HEK293 (cell line): Measurements from ENCODE around the gene AZGP1.

ENCODE experiments used
- CTCF ChIA-PET: fragments of 350-600 bp; formaldehyde crosslinking; extraction: SDS; loops from one replicate; lab custom pipeline; 2021; ENCODE audit warnings: antibody characterized with exemption; lab: Yijun Ruan, JAX
- POLR2A ChIA-PET: fragments of 300-600 bp; formaldehyde crosslinking; extraction: SDS; loops from one replicate; lab custom pipeline; 2020; ENCODE audit warnings: antibody characterized with exemption, inconsistent platforms; lab: Yijun Ruan, JAX
- H3K27ac ChIP-seq: fragments of 200-500 bp; sonication (Bioruptor generic); 2 replicates; pipeline ENCODE4 v1.5.1; 2014; ENCODE audit warnings: low read depth, low read length, control low read depth, inconsistent platforms; ENCODE audit errors: extremely low read depth
- H3K36me3 ChIP-seq, 2 experiments: fragments of 200-500 bp in 1 of 2; sonication (Bioruptor generic) in 1 of 2; 1 replicate in 1 of 2; 2 replicates in 1 of 2; pipeline ENCODE4 v1.5.1; 2014 to 2017; ENCODE audit warnings: inconsistent platforms in 2 of 2, low read length in 2 of 2; ENCODE audit not compliant: control insufficient read depth in 2 of 2, insufficient read depth in 1 of 2
- H3K4me1 ChIP-seq: fragments of 200-500 bp; sonication (Bioruptor generic); 2 replicates; pipeline ENCODE4 v1.5.1; 2014; ENCODE audit warnings: mild to moderate bottlenecking, low read length, inconsistent platforms; ENCODE audit not compliant: control insufficient read depth, insufficient read depth
- H3K4me3 ChIP-seq: 2 replicates; pipeline ENCODE4 v1.5.1; 2011; ENCODE audit warnings: low read depth, mild to moderate bottlenecking, control low read depth, low read length, moderate library complexity
- H3K9me3 ChIP-seq: fragments of 200-500 bp; sonication (Bioruptor generic); 2 replicates; pipeline ENCODE4 v1.5.1; 2014; ENCODE audit warnings: low read depth, low read length, inconsistent platforms; ENCODE audit not compliant: control insufficient read depth, insufficient read depth
- BCL6B ChIP-seq: fragments of 450-650 bp; formaldehyde crosslinking; IDR thresholded peaks from 2 replicates; pipeline ENCODE4 v1.5.1; 2017; ENCODE audit warnings: missing biosample characterization, missing genetic modification characterization
- GLI4 ChIP-seq: fragments of 450-650 bp; formaldehyde crosslinking; IDR thresholded peaks from 2 replicates; pipeline ENCODE4 v1.5.1; 2016; ENCODE audit warnings: missing biosample characterization, missing genetic modification characterization
- MEIS1 ChIP-seq: sonication (generic); formaldehyde crosslinking; IDR thresholded peaks from 2 replicates; pipeline ENCODE4 v1.8.1; 2022; ENCODE audit warnings: missing genetic modification reagents, mild to moderate bottlenecking, borderline replicate concordance
- MYNN ChIP-seq: fragments of 450-650 bp; formaldehyde crosslinking; IDR thresholded peaks from 2 replicates; pipeline ENCODE4 v1.5.1; 2016; ENCODE audit warnings: missing biosample characterization, missing genetic modification characterization, borderline replicate concordance
- PBX3 ChIP-seq: sonication (generic); formaldehyde crosslinking; IDR thresholded peaks from 2 replicates; pipeline ENCODE4 v1.8.1; 2022; ENCODE audit warnings: mild to moderate bottlenecking, moderate library complexity, missing genetic modification reagents
- PRDM1 ChIP-seq: fragments of 450-650 bp; formaldehyde crosslinking; IDR thresholded peaks from 2 replicates; pipeline ENCODE4; 2016; ENCODE audit warnings: missing biosample characterization, missing genetic modification characterization
- RBAK ChIP-seq: fragments of 450-650 bp; formaldehyde crosslinking; IDR thresholded peaks from 2 replicates; pipeline ENCODE4 v1.5.1; 2016; ENCODE audit warnings: missing biosample characterization, missing genetic modification characterization
- ZFP3 ChIP-seq: fragments of 450-650 bp; formaldehyde crosslinking; IDR thresholded peaks from 2 replicates; pipeline ENCODE4 v1.5.1; 2016; ENCODE audit warnings: low read depth, missing biosample characterization, missing genetic modification characterization
- ZNF10 ChIP-seq: fragments of 450-650 bp; formaldehyde crosslinking; IDR thresholded peaks from 2 replicates; pipeline ENCODE4 v1.5.1; 2017; ENCODE audit warnings: missing biosample characterization, missing genetic modification characterization
- ZNF138 ChIP-seq: fragments of 450-650 bp; formaldehyde crosslinking; IDR thresholded peaks from 2 replicates; pipeline ENCODE4 v1.5.1; 2016; ENCODE audit warnings: missing biosample characterization, missing genetic modification characterization, borderline replicate concordance
- ZNF416 ChIP-seq: fragments of 450-650 bp; formaldehyde crosslinking; IDR thresholded peaks from 2 replicates; pipeline ENCODE4 v1.5.1; 2016; ENCODE audit warnings: missing biosample characterization, missing genetic modification characterization
- ZNF423 ChIP-seq: fragments of 450-650 bp; formaldehyde crosslinking; IDR thresholded peaks from 2 replicates; pipeline ENCODE4 v1.5.1; 2016; ENCODE audit warnings: missing biosample characterization, missing genetic modification characterization
- ZNF514 ChIP-seq: fragments of 450-650 bp; formaldehyde crosslinking; IDR thresholded peaks from 2 replicates; pipeline ENCODE4 v1.5.1; 2016; ENCODE audit warnings: missing biosample characterization, missing genetic modification characterization
- ZNF558 ChIP-seq: fragments of 450-650 bp; formaldehyde crosslinking; IDR thresholded peaks from 2 replicates; pipeline ENCODE4 v1.5.1; 2016; ENCODE audit warnings: missing biosample characterization, missing genetic modification characterization
- ZNF660 ChIP-seq: fragments of 450-650 bp; IDR thresholded peaks from 2 replicates; pipeline ENCODE4 v1.5.1; 2018; ENCODE audit warnings: missing biosample characterization, mild to moderate bottlenecking, missing genetic modification characterization
- ZNF664 ChIP-seq: fragments of 450-650 bp; formaldehyde crosslinking; IDR thresholded peaks from 2 replicates; pipeline ENCODE4 v1.5.1; 2016; ENCODE audit warnings: missing biosample characterization, missing genetic modification characterization
- ZNF776 ChIP-seq: fragments of 450-650 bp; formaldehyde crosslinking; IDR thresholded peaks from 2 replicates; pipeline ENCODE4 v1.5.0; 2017; ENCODE audit warnings: missing biosample characterization, missing genetic modification characterization, borderline replicate concordance
- ZSCAN23 ChIP-seq: fragments of 450-650 bp; formaldehyde crosslinking; IDR thresholded peaks from 2 replicates; pipeline ENCODE4 v1.5.1; 2016; ENCODE audit warnings: missing biosample characterization, missing genetic modification characterization
- TF ChIP-seq, protein P1 (sequence below): fragments of 450-650 bp; IDR thresholded peaks from 2 replicates; pipeline ENCODE4 v1.5.1; 2018; ENCODE audit warnings: missing biosample characterization, mild to moderate bottlenecking, missing genetic modification characterization
- TF ChIP-seq, protein P2 (sequence below): fragments of 450-650 bp; formaldehyde crosslinking; optimal IDR thresholded peaks from 2 replicates; pipeline ENCODE3; 2016; ENCODE audit warnings: missing biosample characterization, mild to moderate bottlenecking, missing genetic modification characterization
- TF ChIP-seq, protein P3 (sequence below): fragments of 450-650 bp; formaldehyde crosslinking; IDR thresholded peaks from 2 replicates; pipeline ENCODE4 v1.5.1; 2016; ENCODE audit warnings: missing biosample characterization, missing genetic modification characterization
- TF ChIP-seq, protein P4 (sequence below): fragments of 450-650 bp; formaldehyde crosslinking; conservative IDR thresholded peaks from 2 replicates; pipeline ENCODE4 v1.5.1; 2016; ENCODE audit warnings: low read depth, missing biosample characterization, missing genetic modification characterization

The AZGP1 gene

DNA sequence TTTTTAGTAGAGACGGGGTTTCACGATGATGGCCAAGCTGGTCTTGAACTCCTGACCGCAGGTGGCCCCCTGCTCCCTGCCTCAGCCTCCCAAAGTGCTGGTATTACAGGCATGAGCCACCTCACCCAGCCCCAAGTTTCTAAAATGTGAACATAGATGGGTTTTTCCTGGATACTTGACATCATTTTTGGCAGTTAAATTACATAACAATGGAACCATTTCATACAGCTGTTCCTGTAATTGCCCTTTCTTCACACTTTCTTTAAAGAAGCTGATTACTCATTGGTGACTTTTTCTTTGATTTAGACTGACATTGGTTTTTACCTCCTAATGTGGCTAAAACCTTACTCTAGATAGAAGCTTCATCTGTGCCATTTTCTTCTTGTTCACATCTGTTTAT, 45.5 kb upstream of the AZGP1 start:
- H3K9me3 ChIP-seq = no peaks in the 10 kb centered on the region
- H3K36me3 ChIP-seq = peaks cover 44 to 53% of the 10 kb centered on the region in 2 experiments

GRCh38 chr7:100019908-100020307, 44.1 kb upstream of the AZGP1 start:
- Histone ChIP-seq H3K27ac (no peak overlapping the region), H3K4me3 (no peak overlapping the region), H3K36me3 (peaks cover 32 to 40% of the 10 kb centered on the region in 2 experiments), H3K4me1 (peaks cover 7% of the 10 kb centered on the region; the same call in 1 of the 2 replicates), H3K9me3 (no peaks in the 10 kb centered on the region)
- ChIA-PET POLR2A (no interaction called here), CTCF (interaction anchor here (0.6 to 1.2 kb wide), 5 partner anchors 28 to 456 kb away, joined by 3 to 4 read pairs (median 4); no protein-coding TSS in a partner anchor)
- TF ChIP-seq MYNN (tag by site-specific recombination) (no peak; the same call in 1 of the 2 replicates), MEIS1 (no peak), ZFP3 (no peak), PBX3 (no peak), PRDM1 (tag by site-specific recombination) (peak; percentile 31; the same call in 1 of the 2 replicates), BCL6B (tag by site-specific recombination) (peak; percentile 46; the same call in 1 of the 2 replicates), RBAK (tag by site-specific recombination) (no peak)

More for the DNA sequence above, 45.5 kb upstream of the AZGP1 start:
- TF ChIP-seq, protein P1, sequence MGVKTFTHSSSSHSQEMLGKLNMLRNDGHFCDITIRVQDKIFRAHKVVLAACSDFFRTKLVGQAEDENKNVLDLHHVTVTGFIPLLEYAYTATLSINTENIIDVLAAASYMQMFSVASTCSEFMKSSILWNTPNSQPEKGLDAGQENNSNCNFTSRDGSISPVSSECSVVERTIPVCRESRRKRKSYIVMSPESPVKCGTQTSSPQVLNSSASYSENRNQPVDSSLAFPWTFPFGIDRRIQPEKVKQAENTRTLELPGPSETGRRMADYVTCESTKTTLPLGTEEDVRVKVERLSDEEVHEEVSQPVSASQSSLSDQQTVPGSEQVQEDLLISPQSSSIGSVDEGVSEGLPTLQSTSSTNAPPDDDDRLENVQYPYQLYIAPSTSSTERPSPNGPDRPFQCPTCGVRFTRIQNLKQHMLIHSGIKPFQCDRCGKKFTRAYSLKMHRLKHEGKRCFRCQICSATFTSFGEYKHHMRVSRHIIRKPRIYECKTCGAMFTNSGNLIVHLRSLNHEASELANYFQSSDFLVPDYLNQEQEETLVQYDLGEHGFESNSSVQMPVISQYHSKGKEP (tag by site-specific recombination) = no peak
- TF ChIP-seq PRDM1 (tag by site-specific recombination) = peak; percentile 49; the same call in 1 of the 2 replicates
- ChIA-PET POLR2A (no interaction called here), CTCF (interaction anchor here (0.8 to 0.9 kb wide), 2 partner anchors 14 to 61 kb away, joined by 3 to 5 read pairs; no protein-coding TSS in a partner anchor)
- Histone ChIP-seq H3K4me1 (peaks cover 7% of the 10 kb centered on the region; the same call in 1 of the 2 replicates), H3K4me3 (no peak overlapping the region), H3K27ac (no peak overlapping the region)

DNA sequence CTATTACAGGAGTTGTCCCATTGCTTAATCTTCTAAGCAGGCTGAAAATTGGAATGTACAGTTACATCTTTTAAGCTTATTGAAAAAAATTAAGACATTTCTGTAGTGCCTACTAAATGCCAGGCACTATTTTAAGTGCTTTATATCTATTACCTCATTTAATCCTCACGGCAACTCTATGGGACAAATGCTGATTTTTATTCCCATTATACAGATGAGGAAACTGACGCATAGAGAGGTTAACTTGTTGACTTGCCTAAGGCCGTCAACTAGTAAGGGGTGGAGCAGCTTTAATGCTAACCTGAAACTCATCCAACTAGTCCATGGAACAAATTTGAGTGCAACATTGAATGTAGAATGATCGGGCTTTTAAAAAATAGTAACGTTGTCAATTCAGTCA, 42.0 kb upstream of the AZGP1 start:
- H3K27ac ChIP-seq = no peak overlapping the region
- CTCF ChIA-PET = no interaction called here
- no peak overlapping the region for H3K4me3 ChIP-seq
- TF ChIP-seq GLI4 (tag by site-specific recombination) = no peak
- TF ChIP-seq ZNF776 (tag by site-specific recombination) = no peak
- no peak for TF ChIP-seq ZSCAN23
- 0 out of 2 replicates have a peak, but pooled peaks have one; percentile 29 for TF ChIP-seq ZNF664 (tag by site-specific recombination)
- TF ChIP-seq ZNF558 (tag by site-specific recombination) = no peak
- TF ChIP-seq, protein P2, sequence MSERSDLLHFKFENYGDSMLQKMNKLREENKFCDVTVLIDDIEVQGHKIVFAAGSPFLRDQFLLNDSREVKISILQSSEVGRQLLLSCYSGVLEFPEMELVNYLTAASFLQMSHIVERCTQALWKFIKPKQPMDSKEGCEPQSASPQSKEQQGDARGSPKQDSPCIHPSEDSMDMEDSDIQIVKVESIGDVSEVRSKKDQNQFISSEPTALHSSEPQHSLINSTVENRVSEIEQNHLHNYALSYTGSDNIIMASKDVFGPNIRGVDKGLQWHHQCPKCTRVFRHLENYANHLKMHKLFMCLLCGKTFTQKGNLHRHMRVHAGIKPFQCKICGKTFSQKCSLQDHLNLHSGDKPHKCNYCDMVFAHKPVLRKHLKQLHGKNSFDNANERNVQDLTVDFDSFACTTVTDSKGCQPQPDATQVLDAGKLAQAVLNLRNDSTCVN (tag by site-specific recombination) = no peak
- TF ChIP-seq ZNF138 = no peak
- TF ChIP-seq, protein P3, sequence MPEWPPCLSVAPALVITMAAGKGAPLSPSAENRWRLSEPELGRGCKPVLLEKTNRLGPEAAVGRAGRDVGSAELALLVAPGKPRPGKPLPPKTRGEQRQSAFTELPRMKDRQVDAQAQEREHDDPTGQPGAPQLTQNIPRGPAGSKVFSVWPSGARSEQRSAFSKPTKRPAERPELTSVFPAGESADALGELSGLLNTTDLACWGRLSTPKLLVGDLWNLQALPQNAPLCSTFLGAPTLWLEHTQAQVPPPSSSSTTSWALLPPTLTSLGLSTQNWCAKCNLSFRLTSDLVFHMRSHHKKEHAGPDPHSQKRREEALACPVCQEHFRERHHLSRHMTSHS (tag by site-specific recombination) = no peak
- TF ChIP-seq ZNF416 (tag by site-specific recombination) = no peak
- TF ChIP-seq ZNF423 (tag by site-specific recombination) = no peak
- peak; percentile 55; the same call in 1 of the 2 replicates for TF ChIP-seq ZNF10
- no peak for TF ChIP-seq ZNF514 (tag by site-specific recombination)
- TF ChIP-seq, protein P4, sequence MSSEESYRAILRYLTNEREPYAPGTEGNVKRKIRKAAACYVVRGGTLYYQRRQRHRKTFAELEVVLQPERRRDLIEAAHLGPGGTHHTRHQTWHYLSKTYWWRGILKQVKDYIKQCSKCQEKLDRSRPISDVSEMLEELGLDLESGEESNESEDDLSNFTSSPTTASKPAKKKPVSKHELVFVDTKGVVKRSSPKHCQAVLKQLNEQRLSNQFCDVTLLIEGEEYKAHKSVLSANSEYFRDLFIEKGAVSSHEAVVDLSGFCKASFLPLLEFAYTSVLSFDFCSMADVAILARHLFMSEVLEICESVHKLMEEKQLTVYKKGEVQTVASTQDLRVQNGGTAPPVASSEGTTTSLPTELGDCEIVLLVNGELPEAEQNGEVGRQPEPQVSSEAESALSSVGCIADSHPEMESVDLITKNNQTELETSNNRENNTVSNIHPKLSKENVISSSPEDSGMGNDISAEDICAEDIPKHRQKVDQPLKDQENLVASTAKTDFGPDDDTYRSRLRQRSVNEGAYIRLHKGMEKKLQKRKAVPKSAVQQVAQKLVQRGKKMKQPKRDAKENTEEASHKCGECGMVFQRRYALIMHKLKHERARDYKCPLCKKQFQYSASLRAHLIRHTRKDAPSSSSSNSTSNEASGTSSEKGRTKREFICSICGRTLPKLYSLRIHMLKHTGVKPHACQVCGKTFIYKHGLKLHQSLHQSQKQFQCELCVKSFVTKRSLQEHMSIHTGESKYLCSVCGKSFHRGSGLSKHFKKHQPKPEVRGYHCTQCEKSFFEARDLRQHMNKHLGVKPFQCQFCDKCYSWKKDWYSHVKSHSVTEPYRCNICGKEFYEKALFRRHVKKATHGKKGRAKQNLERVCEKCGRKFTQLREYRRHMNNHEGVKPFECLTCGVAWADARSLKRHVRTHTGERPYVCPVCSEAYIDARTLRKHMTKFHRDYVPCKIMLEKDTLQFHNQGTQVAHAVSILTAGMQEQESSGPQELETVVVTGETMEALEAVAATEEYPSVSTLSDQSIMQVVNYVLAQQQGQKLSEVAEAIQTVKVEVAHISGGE = no peak
- no peak for TF ChIP-seq ZNF660 (tag by site-specific recombination)
- TF ChIP-seq, all 188 proteins: peak for 2
- POLR2A ChIA-PET = interaction anchor here (0.6 to 1.4 kb wide), 2 partner anchors 9 to 84 kb away, joined by 3 read pairs; partner anchors contain the start of genes AP4M1 and MCM7
- H3K9me3 ChIP-seq = no peaks in the 10 kb centered on the region
- H3K36me3 ChIP-seq = peaks cover 13 to 21% of the 10 kb centered on the region in 2 experiments
- H3K4me1 ChIP-seq = peaks cover 7% of the 10 kb centered on the region; the same call in 1 of the 2 replicates
